Measurements from ENCODE around the gene ATP5F1E. TPM values are rescaled to one million over a fixed set of nuclear protein-coding genes. Genes with fewer than 3 reads are reported as not detected.
"Not testable (repeated sequence)": the region's sequence is repeated elsewhere in the genome, so short reads cannot be mapped to it uniquely, and the experiment has no call there.

ATP5F1E gene
- total and polyA plus RNA-seq, 4 donors = 48.2 to 110 (median 50.8) TPM

DNA sequence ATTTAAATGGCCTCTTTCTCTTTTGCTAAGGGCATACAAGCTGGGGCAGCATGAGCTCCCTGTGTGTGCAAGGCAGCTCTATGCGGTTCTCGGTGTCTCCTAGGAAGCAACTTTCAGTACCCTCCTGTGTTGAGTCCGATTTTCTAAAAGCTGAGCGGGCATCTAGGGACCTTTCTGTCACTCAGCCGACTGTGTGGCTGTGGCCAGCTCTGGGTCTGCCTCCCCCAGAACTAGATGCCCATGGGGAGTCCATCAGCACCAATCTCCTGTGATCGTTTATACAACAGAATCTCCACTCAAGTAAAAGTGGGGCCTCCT lies 43.6 kb downstream of the ATP5F1E start:
- ATAC-seq (ENCODE audit: low FRiP score) (no peak), DNase-seq (peak in 1 of 2 donors; percentile 25)
- peaks cover 0 to 4% of the 10 kb centered on the region in 2 donors for H3K4me1 ChIP-seq (ENCODE audit: control insufficient read depth in 1 of 2, insufficient read depth in 2 of 2, low read length in 2 of 2)
- 4 to 18% methylated on average over 6 of the region's 6 CpGs for WGBS, 2 donors
- H3K4me3 ChIP-seq (ENCODE audit: low read length in 2 of 2) = no peak overlapping the region
- H3K27me3 ChIP-seq (ENCODE audit: control insufficient read depth in 1 of 2, insufficient read depth in 2 of 2, low read length in 1 of 2) = no peaks in the 10 kb centered on the region
- no peaks in the 10 kb centered on the region for H3K9me3 ChIP-seq (ENCODE audit: control insufficient read depth, low read length)
- peaks cover 0 to 3% of the 10 kb centered on the region in 2 donors for H3K36me3 ChIP-seq (ENCODE audit: control insufficient read depth in 1 of 2, insufficient read depth in 2 of 2, low read length in 1 of 2)
- H3K27ac ChIP-seq (ENCODE audit: low read depth in 1 of 2, low read length in 2 of 2) = no peak overlapping the region
- intact Hi-C loops (cut with DNase I) = loop anchor here in 1 of 2 donors (5.0 kb wide), 2 partner anchors 86 to 101 kb away; no protein-coding TSS in a partner anchor

- Histone ChIP-seq H3K27ac (ENCODE audit: low read depth in 1 of 2, low read length in 2 of 2) (no peak overlapping the region), H3K36me3 (ENCODE audit: control insufficient read depth in 1 of 2, insufficient read depth in 2 of 2, low read length in 1 of 2) (peaks cover 0 to 1% of the 10 kb centered on the region in 2 donors), H3K4me3 (ENCODE audit: low read length in 2 of 2) (no peak overlapping the region), H3K4me1 (ENCODE audit: control insufficient read depth in 1 of 2, insufficient read depth in 2 of 2, low read length in 2 of 2) (peaks cover 0 to 4% of the 10 kb centered on the region in 2 donors), H3K9me3 (ENCODE audit: control insufficient read depth, low read length) (no peaks in the 10 kb centered on the region), H3K27me3 (ENCODE audit: control insufficient read depth in 1 of 2, insufficient read depth in 2 of 2, low read length in 1 of 2) (no peaks in the 10 kb centered on the region)
- intact Hi-C loops (cut with DNase I) = loop anchor here in 1 of 2 donors (5.0 kb wide), 2 partner anchors 86 to 101 kb away; no protein-coding TSS in a partner anchor
- no peak for ATAC-seq (ENCODE audit: low FRiP score)
- peak in 1 of 2 donors; percentile 28 for DNase-seq
- 49 to 51% methylated on average over 9 of the region's 9 CpGs for WGBS, 2 donors
Measured at GRCh38 chr20:58987790-58988564, 44.2 kb downstream of the ATP5F1E start.

GRCh38 chr20:58986968-58987517 lies 45.1 kb downstream of the ATP5F1E start:
- WGBS, 2 donors = 80 to 84% methylated on average over 8 of the region's 8 CpGs
- intact Hi-C loops (cut with DNase I) = loop anchor here in 1 of 2 donors (5.0 kb wide), 2 partner anchors 85 to 100 kb away; no protein-coding TSS in a partner anchor

DNA sequence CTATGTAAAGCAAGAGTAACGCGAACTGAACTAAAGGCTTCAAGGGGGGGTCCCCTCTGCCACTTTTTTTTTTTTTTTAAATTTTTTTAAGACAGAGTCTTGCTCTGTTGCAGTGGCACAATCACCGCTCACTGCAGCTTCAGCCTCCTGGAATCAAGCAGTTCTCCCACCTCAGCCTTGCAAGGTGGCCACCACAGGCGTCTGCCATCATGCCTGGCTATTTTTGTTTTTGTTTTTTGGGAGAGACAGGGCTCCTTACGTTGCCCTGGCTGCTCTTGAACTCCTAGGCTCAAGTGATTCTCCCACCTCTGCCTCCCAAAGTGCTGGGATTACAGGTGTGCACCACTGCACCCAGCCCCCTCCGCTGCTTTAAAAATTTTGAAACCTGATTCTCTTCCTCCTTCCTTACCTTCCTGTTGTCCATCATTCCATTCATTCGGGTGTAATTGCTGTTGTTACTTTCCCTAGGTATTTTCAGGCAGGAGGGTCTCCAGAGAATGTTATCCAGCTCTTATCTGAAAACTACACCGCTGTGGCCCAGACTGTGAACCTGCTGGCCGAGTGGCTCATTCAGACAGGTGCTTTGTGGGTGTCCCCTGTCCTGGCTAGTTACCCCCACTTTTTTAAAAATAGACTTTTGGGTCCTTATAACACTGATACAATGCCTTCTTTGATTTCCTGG lies 45.7 kb downstream of the ATP5F1E start:
- peak in 1 of 2 donors; percentile 40 for DNase-seq
- no peak for ATAC-seq (ENCODE audit: low FRiP score)
- 76% methylated on average over 9 of the region's 9 CpGs for WGBS, 2 donors
- Histone ChIP-seq H3K27ac (ENCODE audit: low read depth in 1 of 2, low read length in 2 of 2) (no peak overlapping the region), H3K4me1 (ENCODE audit: control insufficient read depth in 1 of 2, insufficient read depth in 2 of 2, low read length in 2 of 2) (peaks cover 0 to 4% of the 10 kb centered on the region in 2 donors), H3K4me3 (ENCODE audit: low read length in 2 of 2) (no peak overlapping the region), H3K9me3 (ENCODE audit: control insufficient read depth, low read length) (no peaks in the 10 kb centered on the region), H3K36me3 (ENCODE audit: control insufficient read depth in 1 of 2, insufficient read depth in 2 of 2, low read length in 1 of 2) (no peaks in the 10 kb centered on the region), H3K27me3 (ENCODE audit: control insufficient read depth in 1 of 2, insufficient read depth in 2 of 2, low read length in 1 of 2) (no peaks in the 10 kb centered on the region)
- intact Hi-C loops (cut with DNase I) = loop anchor here in 1 of 2 donors (5.0 kb wide), 2 partner anchors 84 to 99 kb away; no protein-coding TSS in a partner anchor

More at GRCh38 chr20:58986968-58987517, 45.1 kb downstream of the ATP5F1E start:
- Histone ChIP-seq H3K9me3 (ENCODE audit: control insufficient read depth, low read length) (no peaks in the 10 kb centered on the region), H3K4me1 (ENCODE audit: control insufficient read depth in 1 of 2, insufficient read depth in 2 of 2, low read length in 2 of 2) (peaks cover 0 to 4% of the 10 kb centered on the region in 2 donors), H3K27me3 (ENCODE audit: control insufficient read depth in 1 of 2, insufficient read depth in 2 of 2, low read length in 1 of 2) (no peaks in the 10 kb centered on the region), H3K4me3 (ENCODE audit: low read length in 2 of 2) (no peak overlapping the region), H3K27ac (ENCODE audit: low read depth in 1 of 2, low read length in 2 of 2) (no peak overlapping the region), H3K36me3 (ENCODE audit: control insufficient read depth in 1 of 2, insufficient read depth in 2 of 2, low read length in 1 of 2) (no peaks in the 10 kb centered on the region)
- no peak for ATAC-seq (ENCODE audit: low FRiP score)
- DNase-seq = no peak

DNA sequence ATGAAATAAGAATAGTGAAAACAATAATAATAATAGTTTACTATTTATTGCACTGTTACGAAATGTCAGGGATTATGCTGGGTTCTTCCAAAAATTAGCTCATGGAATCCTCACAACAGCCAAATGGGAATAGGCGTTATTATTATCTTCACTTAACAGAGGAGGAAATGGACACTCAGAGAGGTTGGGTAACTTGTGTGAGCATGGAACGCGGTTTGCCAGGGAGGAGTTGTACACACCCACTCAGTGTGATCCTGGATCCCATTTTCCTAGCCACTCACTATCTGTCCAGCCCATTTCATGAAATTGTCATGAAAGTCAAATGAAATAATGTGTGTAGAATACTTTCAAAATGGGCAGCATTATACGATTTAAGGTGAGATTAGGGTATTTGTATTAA lies 46.5 kb downstream of the ATP5F1E start:
- Histone ChIP-seq H3K9me3 (ENCODE audit: control insufficient read depth, low read length) (no peaks in the 10 kb centered on the region), H3K27me3 (ENCODE audit: control insufficient read depth in 1 of 2, insufficient read depth in 2 of 2, low read length in 1 of 2) (no peaks in the 10 kb centered on the region), H3K4me1 (ENCODE audit: control insufficient read depth in 1 of 2, insufficient read depth in 2 of 2, low read length in 2 of 2) (peaks cover 0 to 4% of the 10 kb centered on the region in 2 donors), H3K36me3 (ENCODE audit: control insufficient read depth in 1 of 2, insufficient read depth in 2 of 2, low read length in 1 of 2) (no peaks in the 10 kb centered on the region), H3K27ac (ENCODE audit: low read depth in 1 of 2, low read length in 2 of 2) (no peak overlapping the region), H3K4me3 (ENCODE audit: low read length in 2 of 2) (no peak overlapping the region)
- no peak for ATAC-seq (ENCODE audit: low FRiP score)
- WGBS, 2 donors = 79 to 80% methylated on average over 5 of the region's 5 CpGs
- intact Hi-C loops (cut with DNase I) = loop anchor here in 1 of 2 donors (5.0 kb wide), 2 partner anchors 83 to 98 kb away; no protein-coding TSS in a partner anchor
- peak in 1 of 2 donors; percentile 25 for DNase-seq

DNA sequence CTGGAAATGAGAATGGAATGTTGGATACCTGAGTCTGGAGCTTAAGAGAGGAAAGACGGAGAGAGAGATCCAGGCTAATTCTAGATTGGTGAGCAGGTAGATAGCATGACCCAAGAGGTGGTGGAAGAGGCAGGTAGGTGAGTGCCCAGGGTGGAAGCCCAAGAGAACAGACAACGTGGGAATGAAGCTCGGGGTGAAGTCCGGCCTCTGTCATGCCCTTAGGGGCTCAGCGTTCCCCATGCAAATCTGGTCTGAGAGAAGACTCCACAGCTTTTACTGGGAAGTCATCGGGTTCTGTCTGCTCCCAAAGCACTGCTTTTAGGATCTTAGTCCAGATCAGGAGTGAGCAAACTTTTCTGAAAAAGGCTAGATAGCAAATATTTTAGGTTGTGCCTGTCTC lies 47.4 kb downstream of the ATP5F1E start:
- Histone ChIP-seq H3K4me1 (ENCODE audit: control insufficient read depth in 1 of 2, insufficient read depth in 2 of 2, low read length in 2 of 2) (peaks cover 0 to 4% of the 10 kb centered on the region in 2 donors), H3K27ac (ENCODE audit: low read depth in 1 of 2, low read length in 2 of 2) (no peak overlapping the region), H3K4me3 (ENCODE audit: low read length in 2 of 2) (no peak overlapping the region), H3K9me3 (ENCODE audit: control insufficient read depth, low read length) (no peaks in the 10 kb centered on the region), H3K36me3 (ENCODE audit: control insufficient read depth in 1 of 2, insufficient read depth in 2 of 2, low read length in 1 of 2) (no peaks in the 10 kb centered on the region), H3K27me3 (ENCODE audit: control insufficient read depth in 1 of 2, insufficient read depth in 2 of 2, low read length in 1 of 2) (no peaks in the 10 kb centered on the region)
- DNase-seq (no peak), ATAC-seq (ENCODE audit: low FRiP score) (no peak)
- intact Hi-C loops (cut with DNase I) = loop anchor here (5.0 kb wide), 5 partner anchors 58 to 97 kb away; partner anchors contain the start of gene PRELID3B (in 1 of the 2)
- WGBS, 2 donors = 75 to 90% methylated on average over 6 of the region's 6 CpGs

DNA sequence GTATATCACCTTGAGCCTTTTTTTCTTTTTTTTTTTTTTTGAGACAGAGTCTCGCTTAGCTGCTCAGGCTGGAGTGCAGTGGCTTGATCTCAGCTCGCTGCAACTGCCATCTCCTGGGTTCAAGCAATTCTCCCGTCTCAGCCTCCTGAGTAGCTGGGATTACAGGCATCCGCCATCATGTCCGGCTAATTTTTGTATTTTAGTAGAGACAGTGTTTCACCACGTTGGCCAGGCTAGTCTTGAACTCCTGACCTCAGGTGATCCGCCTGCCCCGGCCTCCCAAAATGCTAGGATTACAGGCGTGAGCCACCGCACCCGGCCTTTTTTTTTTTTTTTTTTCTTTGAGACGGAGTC lies 49.0 kb downstream of the ATP5F1E start:
- not testable (repeated sequence) for H3K4me1 ChIP-seq (ENCODE audit: control insufficient read depth in 1 of 2, insufficient read depth in 2 of 2, low read length in 2 of 2); H3K36me3 ChIP-seq (ENCODE audit: control insufficient read depth in 1 of 2, insufficient read depth in 2 of 2, low read length in 1 of 2); DNase-seq; H3K4me3 ChIP-seq (ENCODE audit: low read length in 2 of 2); H3K9me3 ChIP-seq (ENCODE audit: control insufficient read depth, low read length); H3K27ac ChIP-seq (ENCODE audit: low read depth in 1 of 2, low read length in 2 of 2); ATAC-seq (ENCODE audit: low FRiP score); H3K27me3 ChIP-seq (ENCODE audit: control insufficient read depth in 1 of 2, insufficient read depth in 2 of 2, low read length in 1 of 2)
- intact Hi-C loops (cut with DNase I) = loop anchor here (5.0 kb wide), 3 partner anchors 59 to 91 kb away; partner anchors contain the start of gene PRELID3B (in 1 of the 2)
- WGBS, 2 donors = 96 to 98% methylated on average over 10 to 12 of the region's 12 CpGs

DNA sequence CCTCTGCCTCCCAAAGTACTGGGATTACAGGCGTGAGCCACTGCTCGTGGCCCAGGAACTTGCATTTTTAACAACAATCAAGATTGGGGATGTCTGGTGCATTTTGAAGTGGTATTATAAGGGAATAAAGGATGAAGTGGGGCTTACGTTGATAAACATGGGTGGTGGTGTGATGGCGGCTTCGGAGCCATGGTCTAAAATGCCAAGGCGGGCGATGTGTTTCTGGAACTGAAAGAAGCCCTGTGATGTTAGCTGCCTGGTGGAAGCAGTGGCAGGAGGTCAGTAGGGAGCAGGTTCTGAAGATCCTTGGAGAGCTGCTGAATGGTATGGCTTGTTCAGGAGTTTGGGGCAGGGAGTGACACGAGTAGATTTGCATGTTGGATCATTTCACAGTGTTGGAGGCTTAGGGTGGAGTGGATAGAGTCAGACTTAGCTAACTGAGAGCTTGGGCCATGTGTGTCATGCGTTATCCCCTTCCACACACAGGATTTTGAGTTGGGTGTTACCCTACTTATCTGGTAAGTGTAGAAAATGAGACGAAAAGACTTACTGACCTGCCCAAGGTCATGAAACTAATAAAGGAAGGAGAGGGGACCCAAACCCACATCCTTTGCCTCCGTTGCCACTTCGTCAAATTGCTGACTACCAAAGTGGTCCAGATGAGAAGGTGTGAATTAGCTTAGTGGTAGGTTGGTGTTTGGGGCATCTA lies 49.6 kb downstream of the ATP5F1E start:
- ATAC-seq (ENCODE audit: low FRiP score) = no peak
- Histone ChIP-seq H3K4me3 (ENCODE audit: low read length in 2 of 2) (no peak overlapping the region), H3K27ac (ENCODE audit: low read depth in 1 of 2, low read length in 2 of 2) (no peak overlapping the region), H3K4me1 (ENCODE audit: control insufficient read depth in 1 of 2, insufficient read depth in 2 of 2, low read length in 2 of 2) (peaks cover 0 to 4% of the 10 kb centered on the region in 2 donors), H3K9me3 (ENCODE audit: control insufficient read depth, low read length) (no peaks in the 10 kb centered on the region), H3K36me3 (ENCODE audit: control insufficient read depth in 1 of 2, insufficient read depth in 2 of 2, low read length in 1 of 2) (no peaks in the 10 kb centered on the region), H3K27me3 (ENCODE audit: control insufficient read depth in 1 of 2, insufficient read depth in 2 of 2, low read length in 1 of 2) (no peaks in the 10 kb centered on the region)
- no peak for DNase-seq
- intact Hi-C loops (cut with DNase I) = loop anchor here (5.0 kb wide), 3 partner anchors 60 to 90 kb away; partner anchors contain the start of gene PRELID3B (in 1 of the 2)
- WGBS, 2 donors = 90 to 93% methylated on average over 12 of the region's 12 CpGs

Data from aorta (tissue), 5 donors.